ENCODE measurements around the gene IL6.

The IL6 gene

GRCh38 chr7:22718911-22719420 lies 8.0 kb upstream of the IL6 start:
- in situ Hi-C loops (cut with HindIII; ENCODE audit: low pct_ligation_motif_present, low sequenced_read_pairs) = no loop called here
- no peak overlapping the region for H3K4me3 ChIP-seq (ENCODE audit: low read depth, low read length)
- H3K27ac ChIP-seq = peak overlapping the region; percentile 95

GRCh38 chr7:22720791-22721786 lies 5.9 kb upstream of the IL6 start:
- in situ Hi-C loops (cut with HindIII; ENCODE audit: low pct_ligation_motif_present, low sequenced_read_pairs) = no loop called here
- Histone ChIP-seq H3K36me3 (replicated peaks) (no peaks in the 10 kb centered on the region), H3K27me3 (replicated peaks) (no peaks in the 10 kb centered on the region), H3K4me3 (ENCODE audit: low read depth, low read length) (no peak overlapping the region), H3K27ac (no peak overlapping the region)
- DNase-seq = no peak
- TF ChIP-seq CTCF (IDR thresholded peaks at IDR 0.05; ENCODE audit: low read depth, low read length, missing control alignments) = no peak

More at GRCh38 chr7:22718911-22719420, 8.0 kb upstream of the IL6 start:
- DNase-seq = no peak
- H3K36me3 ChIP-seq (replicated peaks) = no peaks in the 10 kb centered on the region
- no peaks in the 10 kb centered on the region for H3K27me3 ChIP-seq (replicated peaks)
- TF ChIP-seq CTCF (IDR thresholded peaks at IDR 0.05; ENCODE audit: low read depth, low read length, missing control alignments) = no peak

- in situ Hi-C loops (cut with HindIII; ENCODE audit: low pct_ligation_motif_present, low sequenced_read_pairs) = no loop called here
- Histone ChIP-seq H3K27ac (peak overlapping the region; percentile 35), H3K36me3 (replicated peaks) (no peaks in the 10 kb centered on the region), H3K4me3 (ENCODE audit: low read depth, low read length) (no peak overlapping the region), H3K27me3 (replicated peaks) (no peaks in the 10 kb centered on the region)
- no peak for DNase-seq
- TF ChIP-seq CTCF (IDR thresholded peaks at IDR 0.05; ENCODE audit: low read depth, low read length, missing control alignments) = no peak
These were observed 4.3 kb upstream of the IL6 start for GRCh38 chr7:22722536-22723180.

- in situ Hi-C loops (cut with HindIII; ENCODE audit: low pct_ligation_motif_present, low sequenced_read_pairs) = no loop called here
- peak; percentile 39 for DNase-seq
- Histone ChIP-seq H3K27me3 (replicated peaks) (no peaks in the 10 kb centered on the region), H3K4me3 (ENCODE audit: low read depth, low read length) (no peak overlapping the region), H3K36me3 (replicated peaks) (no peaks in the 10 kb centered on the region), H3K27ac (peak overlapping the region; percentile 35)
- TF ChIP-seq CTCF (IDR thresholded peaks at IDR 0.05; ENCODE audit: low read depth, low read length, missing control alignments) = no peak
These were observed 3.8 kb upstream of the IL6 start for GRCh38 chr7:22723181-22723601.

GRCh38 chr7:22723637-22724036 lies 3.4 kb upstream of the IL6 start:
- DNase-seq = no peak
- Histone ChIP-seq H3K27me3 (replicated peaks) (no peaks in the 10 kb centered on the region), H3K4me3 (ENCODE audit: low read depth, low read length) (no peak overlapping the region), H3K36me3 (replicated peaks) (no peaks in the 10 kb centered on the region), H3K27ac (peak overlapping the region; percentile 35)
- in situ Hi-C loops (cut with HindIII; ENCODE audit: low pct_ligation_motif_present, low sequenced_read_pairs) = no loop called here
- no peak for TF ChIP-seq CTCF (IDR thresholded peaks at IDR 0.05; ENCODE audit: low read depth, low read length, missing control alignments)

Data from brain microvascular endothelial cell (primary cell).